Liver (tissue), 3 donors: ENCODE data around the gene SNAI3.

Experiments used
- ATF3 ChIP-seq: IDR thresholded peaks from 2 replicates; pipeline ENCODE4 v1.6.1; 2016; ENCODE audit warnings: antibody characterized with exemption
- CTCF ChIP-seq: fragments of 150-350 bp; IDR thresholded peaks from 2 replicates; pipeline ENCODE4 v1.5.1; 2017; ENCODE audit warnings: improper control_type of control experiment, low read depth, low read length; ENCODE audit not compliant: missing input control
- JUND ChIP-seq, 2 donors: IDR thresholded peaks; 2 replicates each; pipeline ENCODE4 v1.6.1; 2016; ENCODE audit warnings: antibody characterized with exemption in 2 of 2
- MAX ChIP-seq: IDR thresholded peaks from 2 replicates; pipeline ENCODE4 v1.6.1; 2016; ENCODE audit warnings: antibody characterized with exemption
- RAD21 ChIP-seq, 2 donors: IDR thresholded peaks; 2 replicates each; pipeline ENCODE4 v1.6.1; 2016; ENCODE audit warnings: antibody characterized with exemption in 2 of 2, mild to moderate bottlenecking in 2 of 2
- RXRA ChIP-seq, 2 donors: IDR thresholded peaks; 2 replicates each; pipeline ENCODE4 v1.6.1; 2017 to 2018; ENCODE audit warnings: antibody characterized with exemption in 2 of 2, mild to moderate bottlenecking in 1 of 2
- SP1 ChIP-seq: IDR thresholded peaks from 2 replicates; pipeline ENCODE4 v1.6.1; 2018; ENCODE audit warnings: antibody characterized with exemption, mild to moderate bottlenecking
- TAF1 ChIP-seq: conservative IDR thresholded peaks from 2 replicates; pipeline ENCODE4 v1.6.1; 2016; ENCODE audit warnings: antibody characterized with exemption, mild to moderate bottlenecking
- YY1 ChIP-seq: IDR thresholded peaks from 2 replicates; pipeline ENCODE4 v1.6.1; 2016; ENCODE audit warnings: antibody characterized with exemption, mild to moderate bottlenecking
- ZBTB33 ChIP-seq: IDR thresholded peaks from 2 replicates; pipeline ENCODE4 v1.6.1; 2016; ENCODE audit warnings: antibody characterized with exemption
- donor health status: healthy.
- donor health status: healthy.

- TF ChIP-seq TAF1 (no peak), CTCF (no peak), MAX (no peak), YY1 (no peak), SP1 (no peak), ZBTB33 (no peak), RXRA (IDR thresholded peaks at IDR 0.05) (no peak), ATF3 (no peak), RAD21 (IDR thresholded peaks at IDR 0.05) (no peak), JUND (IDR thresholded peaks at IDR 0.05) (no peak)
These were observed 13.5 kb downstream of the SNAI3 start for GRCh38 chr16:88672776-88673175.
